ENCODE data around the gene TSPAN17.

Gene TSPAN17

GRCh38 chr5:176626876-176627236 is 20.4 kb upstream of the TSPAN17 start:
- no peak for TF ChIP-seq CTCF (IDR thresholded peaks at IDR 0.05; ENCODE audit: low read length, missing control alignments)
- DNase-seq (ENCODE audit: low read depth), result no peak
- H3K4me3 ChIP-seq (replicated peaks; ENCODE audit: low read depth, low read length), result no peak overlapping the region

GRCh38 chr5:176627582-176627981 is 19.7 kb upstream of the TSPAN17 start:
- H3K4me3 ChIP-seq (replicated peaks; ENCODE audit: low read depth, low read length), result no peak overlapping the region
- TF ChIP-seq CTCF (IDR thresholded peaks at IDR 0.05; ENCODE audit: low read length, missing control alignments), result no peak
- no peak for DNase-seq (ENCODE audit: low read depth)

GRCh38 chr5:176628406-176629228 is 18.7 kb upstream of the TSPAN17 start:
- TF ChIP-seq CTCF (IDR thresholded peaks at IDR 0.05; ENCODE audit: low read length, missing control alignments), result no peak
- no peak overlapping the region for H3K4me3 ChIP-seq (replicated peaks; ENCODE audit: low read depth, low read length)
- no peak for DNase-seq (ENCODE audit: low read depth)

GRCh38 chr5:176629317-176629852 is 17.9 kb upstream of the TSPAN17 start:
- no peak for DNase-seq (ENCODE audit: low read depth)

GRCh38 chr5:176629853-176630680 is 17.2 kb upstream of the TSPAN17 start, which contains the start of the genes EIF4E1B and SNCB:
Gene EIF4E1B, plus strand, starts transcription at chr5:176630675. Its CDS starts 12,113 bp downstream, at chr5:176642788.
Gene SNCB, minus strand, starts transcription at chr5:176630534. Its CDS starts 880 bp downstream, at chr5:176629654.
- DNase-seq (ENCODE audit: low read depth), result peak; percentile 38
- no peak for TF ChIP-seq CTCF (IDR thresholded peaks at IDR 0.05; ENCODE audit: low read length, missing control alignments)
- H3K4me3 ChIP-seq (replicated peaks; ENCODE audit: low read depth, low read length), result peak within 1 kb of the TSS; percentile 47

More at GRCh38 chr5:176629317-176629852, 17.9 kb upstream of the TSPAN17 start:
- no peak overlapping the region for H3K4me3 ChIP-seq (replicated peaks; ENCODE audit: low read depth, low read length)
- TF ChIP-seq CTCF (IDR thresholded peaks at IDR 0.05; ENCODE audit: low read length, missing control alignments), result no peak

- no peak for DNase-seq (ENCODE audit: low read depth)
- no peak for TF ChIP-seq CTCF (IDR thresholded peaks at IDR 0.05; ENCODE audit: low read length, missing control alignments)
- peak overlapping the region; percentile 47 for H3K4me3 ChIP-seq (replicated peaks; ENCODE audit: low read depth, low read length)
Observed at GRCh38 chr5:176630681-176631222, 16.5 kb upstream of the TSPAN17 start.
